NCI-H2196 (cell line): Measurements from ENCODE around the gene DNAJB11.
"Not testable (repeated sequence)": the region's sequence is repeated elsewhere in the genome, so short reads cannot be mapped to it uniquely, and the experiment has no call there.

ENCODE experiments used
- DNase-seq: peaks from one replicate; lab custom pipeline; 2025; ENCODE audit not compliant: unreplicated experiment; lab: John Stamatoyannopoulos, UW

Gene DNAJB11

GRCh38 chr3:186551387-186551786, 19.1 kb upstream of the DNAJB11 start:
- DNase-seq = no peak

GRCh38 chr3:186552408-186553031, 18.0 kb upstream of the DNAJB11 start:
- no peak for DNase-seq

GRCh38 chr3:186564586-186564985, 5.9 kb upstream of the DNAJB11 start:
- DNase-seq = no peak

- peak; percentile 60 for DNase-seq
These were observed 3.8 kb upstream of the DNAJB11 start for GRCh38 chr3:186566772-186567071.

GRCh38 chr3:186567072-186567921, 3.2 kb upstream of the DNAJB11 start, which contains the start of gene TBCCD1:
TSS of gene TBCCD1 (minus strand) at chr3:186567339. CDS start at chr3:186564329, 3,010 bp downstream.
- DNase-seq = peak; percentile 98

GRCh38 chr3:186569361-186569760, 1.2 kb upstream of the DNAJB11 start:
- not testable (repeated sequence) for DNase-seq

- DNase-seq = no peak
These were observed 783 bp upstream of the DNAJB11 start for GRCh38 chr3:186569779-186570095.

GRCh38 chr3:186570941-186571643, 572 bp downstream of the DNAJB11 start:
- no peak for DNase-seq

GRCh38 chr3:186571644-186572013, 1.1 kb downstream of the DNAJB11 start:
- no peak for DNase-seq

- no peak for DNase-seq
These were observed 7.0 kb downstream of the DNAJB11 start for GRCh38 chr3:186577521-186577920.

- no peak for DNase-seq
These were observed 10.3 kb downstream of the DNAJB11 start for GRCh38 chr3:186580785-186581184.

GRCh38 chr3:186582541-186582940, 12.0 kb downstream of the DNAJB11 start:
- DNase-seq = no peak

- DNase-seq = no peak
These were observed 13.3 kb downstream of the DNAJB11 start for GRCh38 chr3:186583831-186584230.

GRCh38 chr3:186586245-186586644, 15.7 kb downstream of the DNAJB11 start:
- DNase-seq = not testable (repeated sequence)

- DNase-seq = no peak
These were observed 16.7 kb downstream of the DNAJB11 start for GRCh38 chr3:186587183-186587582.

- no peak for DNase-seq
These were observed 18.1 kb downstream of the DNAJB11 start for GRCh38 chr3:186588632-186589031.

- DNase-seq = no peak
These were observed 18.6 kb downstream of the DNAJB11 start for GRCh38 chr3:186589121-186589520.

GRCh38 chr3:186589856-186590579, 19.5 kb downstream of the DNAJB11 start:
- DNase-seq = peak; percentile 51

- no peak for DNase-seq
These were observed 20.2 kb downstream of the DNAJB11 start for GRCh38 chr3:186590580-186591295.

- no peak for DNase-seq
These were observed 22.2 kb downstream of the DNAJB11 start for GRCh38 chr3:186592682-186593081.

- no peak for DNase-seq
These were observed 23.3 kb downstream of the DNAJB11 start for GRCh38 chr3:186593862-186594261.
